Endothelial cell of umbilical vein (primary cell): ENCODE data around the gene CPNE6.
"Not testable (repeated sequence)": the region's sequence is repeated elsewhere in the genome, so short reads cannot be mapped to it uniquely, and the experiment has no call there.

ENCODE experiments used
- CTCF ChIP-seq, 2 donors: IDR thresholded peaks; 1 replicate in 1 of 2; 2 replicates in 1 of 2; pipeline ENCODE4 v1.5.1; 2011; ENCODE audit warnings: low read length in 2 of 2, mild to moderate bottlenecking in 2 of 2, moderate library complexity in 2 of 2, control low read depth in 1 of 2, inconsistent platforms in 1 of 2, low read depth in 1 of 2; ENCODE audit not compliant: insufficient read depth in 1 of 2; ENCODE audit errors: extremely low read depth in 1 of 2
- EZH2 ChIP-seq: IDR thresholded peaks from 2 replicates; pipeline ENCODE4 v1.6.1; 2012; ENCODE audit warnings: borderline replicate concordance, low read depth, mild to moderate bottlenecking, moderate library complexity, low read length, inconsistent platforms; ENCODE audit not compliant: severe bottlenecking
- FOS ChIP-seq: IDR thresholded peaks from 2 replicates; pipeline ENCODE4 v1.6.1; 2011; ENCODE audit warnings: mild to moderate bottlenecking, low read length, moderate library complexity, borderline replicate concordance; ENCODE audit not compliant: insufficient read depth
- GATA2 ChIP-seq: IDR thresholded peaks from 2 replicates; pipeline ENCODE4 v1.7.0; 2011; ENCODE audit warnings: low read depth, mild to moderate bottlenecking, moderate library complexity, mixed read lengths, low read length; ENCODE audit not compliant: insufficient read length, insufficient read depth
- MAX ChIP-seq: IDR thresholded peaks from 2 replicates; pipeline ENCODE4 v1.6.1; 2011; ENCODE audit not compliant: insufficient read depth, insufficient read length
- POLR2A ChIP-seq: IDR thresholded peaks from 2 replicates; pipeline ENCODE4 v1.6.1; 2012; ENCODE audit warnings: low read depth, mild to moderate bottlenecking, control low read depth, low read length
- POLR2AphosphoS5 ChIP-seq: IDR thresholded peaks from 2 replicates; pipeline ENCODE4 v1.6.1; 2012; ENCODE audit warnings: low read depth, mild to moderate bottlenecking, control low read depth, low read length, moderate library complexity; ENCODE audit not compliant: insufficient read depth

GRCh38 chr14:24105609-24106239 lies 34.4 kb downstream of the CPNE6 start:
- TF ChIP-seq POLR2A; EZH2; MAX; CTCF (IDR thresholded peaks at IDR 0.05; ENCODE audit: extremely low read depth in 1 of 2, insufficient read depth in 1 of 2, low read depth in 1 of 2, low read length in 2 of 2); FOS; POLR2AphosphoS5; GATA2: not testable (repeated sequence)
